ENCODE data around the gene PLA2G6. TPM values are rescaled to one million over a fixed set of nuclear protein-coding genes. Genes with fewer than 3 reads are reported as not detected.

Gene PLA2G6
- total RNA-seq, 1 donor from 2014 or later = 41.6 TPM

DNA sequence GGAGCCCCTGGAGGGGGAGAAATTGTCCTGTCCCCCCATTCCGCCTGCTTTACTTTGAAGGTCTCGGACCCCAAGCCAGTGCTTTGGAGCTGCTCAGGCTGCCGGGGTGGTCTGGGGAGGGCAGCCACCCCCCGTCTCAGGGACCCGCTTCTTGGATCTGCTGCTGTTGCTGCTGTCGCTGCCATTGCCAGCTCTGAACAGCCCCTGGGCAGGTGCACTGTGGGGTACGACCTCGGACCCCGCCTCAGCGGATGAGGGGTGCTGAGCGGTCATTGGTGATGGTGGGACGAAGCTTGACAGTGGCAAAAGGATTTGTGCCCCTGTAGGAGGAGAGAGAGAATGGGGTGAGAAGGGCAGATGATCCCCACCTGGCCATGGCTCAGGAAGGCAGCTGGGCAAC, 96.6 kb downstream of the PLA2G6 start:
- no peaks in the 10 kb centered on the region for H3K36me3 Mint-ChIP-seq (ENCODE audit: unreplicated experiment)
- no peak overlapping the region for H3K4me3 Mint-ChIP-seq (ENCODE audit: unreplicated experiment)
- no peaks in the 10 kb centered on the region for H3K4me1 Mint-ChIP-seq (ENCODE audit: unreplicated experiment)
- no peak overlapping the region for H3K27ac Mint-ChIP-seq (ENCODE audit: unreplicated experiment)
- H3K9me3 Mint-ChIP-seq (ENCODE audit: unreplicated experiment) = no peaks in the 10 kb centered on the region
- TF ChIP-seq, protein P1, sequence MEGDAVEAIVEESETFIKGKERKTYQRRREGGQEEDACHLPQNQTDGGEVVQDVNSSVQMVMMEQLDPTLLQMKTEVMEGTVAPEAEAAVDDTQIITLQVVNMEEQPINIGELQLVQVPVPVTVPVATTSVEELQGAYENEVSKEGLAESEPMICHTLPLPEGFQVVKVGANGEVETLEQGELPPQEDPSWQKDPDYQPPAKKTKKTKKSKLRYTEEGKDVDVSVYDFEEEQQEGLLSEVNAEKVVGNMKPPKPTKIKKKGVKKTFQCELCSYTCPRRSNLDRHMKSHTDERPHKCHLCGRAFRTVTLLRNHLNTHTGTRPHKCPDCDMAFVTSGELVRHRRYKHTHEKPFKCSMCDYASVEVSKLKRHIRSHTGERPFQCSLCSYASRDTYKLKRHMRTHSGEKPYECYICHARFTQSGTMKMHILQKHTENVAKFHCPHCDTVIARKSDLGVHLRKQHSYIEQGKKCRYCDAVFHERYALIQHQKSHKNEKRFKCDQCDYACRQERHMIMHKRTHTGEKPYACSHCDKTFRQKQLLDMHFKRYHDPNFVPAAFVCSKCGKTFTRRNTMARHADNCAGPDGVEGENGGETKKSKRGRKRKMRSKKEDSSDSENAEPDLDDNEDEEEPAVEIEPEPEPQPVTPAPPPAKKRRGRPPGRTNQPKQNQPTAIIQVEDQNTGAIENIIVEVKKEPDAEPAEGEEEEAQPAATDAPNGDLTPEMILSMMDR (IDR thresholded peaks at IDR 0.05) = no peak
- DNase-seq (ENCODE audit: extremely low spot score, unreplicated experiment) = no peak
- no peaks in the 10 kb centered on the region for H3K27me3 Mint-ChIP-seq (ENCODE audit: unreplicated experiment)

GRCh38 chr22:38083931-38084631, 97.5 kb downstream of the PLA2G6 start, which contains the start of gene SLC16A8:
Gene SLC16A8, minus strand, starts transcription at chr22:38084184. Its CDS starts 1,311 bp downstream, at chr22:38082873.
- no peak for DNase-seq (ENCODE audit: extremely low spot score, unreplicated experiment)
- Mint-ChIP-seq H3K27me3 (ENCODE audit: unreplicated experiment) (no peaks in the 10 kb centered on the region), H3K27ac (ENCODE audit: unreplicated experiment) (no peak within 1 kb of the TSS), H3K4me3 (ENCODE audit: unreplicated experiment) (no peak within 1 kb of the TSS), H3K4me1 (ENCODE audit: unreplicated experiment) (no peaks in the 10 kb centered on the region), H3K36me3 (ENCODE audit: unreplicated experiment) (no peaks in the 10 kb centered on the region), H3K9me3 (ENCODE audit: unreplicated experiment) (no peaks in the 10 kb centered on the region)
- TF ChIP-seq, protein P1 (IDR thresholded peaks at IDR 0.05) = no peak

DNA sequence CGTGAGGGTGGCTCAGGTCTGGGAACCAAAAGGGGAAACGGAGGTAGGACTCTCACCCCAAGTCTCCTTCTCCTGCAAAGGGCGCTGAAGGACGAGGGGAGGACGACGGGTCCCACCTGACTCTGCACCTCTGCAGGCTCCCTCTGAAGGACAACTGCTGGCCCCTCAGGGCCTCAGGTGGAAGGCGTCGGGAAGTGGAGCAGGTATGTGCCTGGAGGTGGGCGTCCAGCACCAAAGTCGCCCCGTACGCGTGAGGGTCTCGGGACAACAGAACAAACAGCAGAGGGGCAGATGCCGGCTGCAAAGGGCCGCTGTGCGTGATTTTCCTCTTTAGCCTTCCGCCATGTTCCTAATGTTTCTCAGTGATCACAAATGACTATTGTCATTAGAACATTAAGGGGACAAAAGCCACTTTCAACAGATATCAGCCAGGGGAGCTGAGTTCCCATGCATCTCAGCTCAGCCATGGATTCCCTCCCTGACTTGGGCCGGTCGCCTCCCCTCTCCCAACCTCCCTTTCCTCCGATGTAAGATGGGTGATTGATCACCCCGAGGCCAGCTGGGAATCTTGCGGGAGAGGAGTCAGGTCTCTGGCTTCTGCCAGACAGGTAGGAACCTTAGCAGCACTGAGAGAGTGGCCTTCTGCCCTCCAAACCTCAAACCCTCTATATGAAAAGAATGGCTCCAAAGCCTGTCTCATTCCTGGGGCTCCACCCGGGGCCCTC, 98.5 kb downstream of the PLA2G6 start:
- no peak overlapping the region for H3K27ac Mint-ChIP-seq (ENCODE audit: unreplicated experiment)
- H3K9me3 Mint-ChIP-seq (ENCODE audit: unreplicated experiment) = no peaks in the 10 kb centered on the region
- H3K36me3 Mint-ChIP-seq (ENCODE audit: unreplicated experiment) = no peaks in the 10 kb centered on the region
- H3K4me1 Mint-ChIP-seq (ENCODE audit: unreplicated experiment) = no peaks in the 10 kb centered on the region
- no peak overlapping the region for H3K4me3 Mint-ChIP-seq (ENCODE audit: unreplicated experiment)
- TF ChIP-seq, protein P1 (IDR thresholded peaks at IDR 0.05) = no peak
- H3K27me3 Mint-ChIP-seq (ENCODE audit: unreplicated experiment) = no peaks in the 10 kb centered on the region
- no peak for DNase-seq (ENCODE audit: extremely low spot score, unreplicated experiment)

DNA sequence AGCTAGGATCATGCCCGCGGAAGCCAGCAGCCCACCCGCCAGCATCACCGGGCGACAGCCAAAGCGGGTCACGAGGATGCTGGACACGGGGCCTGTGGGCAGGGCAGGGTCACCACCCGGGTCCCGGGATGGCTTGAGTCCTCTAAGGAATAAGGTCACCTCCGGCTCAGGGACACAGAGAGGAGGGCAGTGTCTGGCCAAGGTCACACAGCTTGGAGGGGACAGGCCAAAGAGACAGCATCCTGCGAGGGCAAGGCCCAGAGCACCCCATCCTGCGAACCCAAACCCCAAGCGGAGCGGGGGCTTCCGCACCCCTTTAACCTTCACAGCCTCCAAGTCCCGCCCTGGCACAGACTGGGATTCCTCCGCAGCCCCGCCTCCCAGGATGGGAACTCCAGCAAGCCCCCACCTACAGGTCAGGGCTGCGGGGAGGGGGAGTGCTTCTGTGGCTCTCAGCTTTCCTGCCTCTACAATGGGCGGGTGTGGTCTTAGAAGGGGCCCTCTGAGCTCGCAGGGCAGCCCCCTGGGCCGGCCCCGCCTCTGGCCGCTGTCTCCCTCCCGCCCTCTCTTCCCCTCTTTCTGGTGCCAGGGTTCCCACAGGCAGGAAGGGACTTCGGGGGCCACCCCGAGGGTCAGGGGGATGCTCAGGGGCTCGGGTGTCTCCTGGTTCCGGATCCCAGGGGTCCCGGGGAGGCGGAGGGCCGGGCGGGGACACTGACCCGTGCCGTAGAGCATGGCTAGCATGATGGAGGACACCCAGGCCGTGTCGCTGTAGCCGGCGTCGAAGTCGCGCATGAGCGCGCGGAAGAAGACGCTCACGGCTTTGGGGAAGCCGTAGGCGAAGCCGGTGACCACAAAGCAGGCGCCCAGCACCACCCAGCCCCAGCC, 99.4 kb downstream of the PLA2G6 start:
- Mint-ChIP-seq H3K27me3 (ENCODE audit: unreplicated experiment) (no peaks in the 10 kb centered on the region), H3K4me3 (ENCODE audit: unreplicated experiment) (no peak overlapping the region), H3K27ac (ENCODE audit: unreplicated experiment) (no peak overlapping the region), H3K4me1 (ENCODE audit: unreplicated experiment) (no peaks in the 10 kb centered on the region), H3K36me3 (ENCODE audit: unreplicated experiment) (no peaks in the 10 kb centered on the region), H3K9me3 (ENCODE audit: unreplicated experiment) (no peaks in the 10 kb centered on the region)
- no peak for DNase-seq (ENCODE audit: extremely low spot score, unreplicated experiment)
- TF ChIP-seq, protein P1 (IDR thresholded peaks at IDR 0.05) = no peak

Data from osteocyte (in vitro differentiated cells).